ENCODE measurements around the gene OAS2.

OAS2 gene

GRCh38 chr12:112965643-112966042 is 12.7 kb upstream of the OAS2 start:
- ATAC-seq (ENCODE audit: low read depth) (no peak), DNase-seq (ENCODE audit: low spot score) (no peak)
- TF ChIP-seq CTCF (IDR thresholded peaks at IDR 0.05; ENCODE audit: poor library complexity, severe bottlenecking), result no peak
- no peak overlapping the region for H3K27ac ChIP-seq (ENCODE audit: poor library complexity, severe bottlenecking)
- no peaks in the 10 kb centered on the region for H3K9me3 ChIP-seq (ENCODE audit: severe bottlenecking)
- H3K4me1 ChIP-seq (ENCODE audit: insufficient read depth, poor library complexity, severe bottlenecking), result no peaks in the 10 kb centered on the region
- no peak overlapping the region for H3K4me3 ChIP-seq (ENCODE audit: severe bottlenecking)
- no peaks in the 10 kb centered on the region for H3K27me3 ChIP-seq (ENCODE audit: insufficient read depth, poor library complexity, severe bottlenecking)
- H3K36me3 ChIP-seq (ENCODE audit: low read depth), result peaks cover 24% of the 10 kb centered on the region

- Histone ChIP-seq H3K36me3 (ENCODE audit: low read depth) (peaks cover 12% of the 10 kb centered on the region), H3K4me1 (ENCODE audit: insufficient read depth, poor library complexity, severe bottlenecking) (no peaks in the 10 kb centered on the region), H3K4me3 (ENCODE audit: severe bottlenecking) (no peak overlapping the region), H3K9me3 (ENCODE audit: severe bottlenecking) (no peaks in the 10 kb centered on the region), H3K27me3 (ENCODE audit: insufficient read depth, poor library complexity, severe bottlenecking) (no peaks in the 10 kb centered on the region), H3K27ac (ENCODE audit: poor library complexity, severe bottlenecking) (no peak overlapping the region)
- no peak for ATAC-seq (ENCODE audit: low read depth)
- DNase-seq (ENCODE audit: low spot score), result no peak
- TF ChIP-seq CTCF (IDR thresholded peaks at IDR 0.05; ENCODE audit: poor library complexity, severe bottlenecking), result no peak
These were observed 11.0 kb upstream of the OAS2 start for GRCh38 chr12:112967306-112967705.

- Histone ChIP-seq H3K4me3 (ENCODE audit: severe bottlenecking) (no peak overlapping the region), H3K27ac (ENCODE audit: poor library complexity, severe bottlenecking) (no peak overlapping the region), H3K27me3 (ENCODE audit: insufficient read depth, poor library complexity, severe bottlenecking) (no peaks in the 10 kb centered on the region), H3K9me3 (ENCODE audit: severe bottlenecking) (no peaks in the 10 kb centered on the region), H3K4me1 (ENCODE audit: insufficient read depth, poor library complexity, severe bottlenecking) (no peaks in the 10 kb centered on the region), H3K36me3 (ENCODE audit: low read depth) (peaks cover 8% of the 10 kb centered on the region)
- ATAC-seq (ENCODE audit: low read depth) (no peak), DNase-seq (ENCODE audit: low spot score) (no peak)
- TF ChIP-seq CTCF (IDR thresholded peaks at IDR 0.05; ENCODE audit: poor library complexity, severe bottlenecking), result no peak
These were observed 10.5 kb upstream of the OAS2 start for GRCh38 chr12:112967858-112968257.

- no peak overlapping the region for H3K27ac ChIP-seq (ENCODE audit: poor library complexity, severe bottlenecking)
- no peaks in the 10 kb centered on the region for H3K4me1 ChIP-seq (ENCODE audit: insufficient read depth, poor library complexity, severe bottlenecking)
- no peak overlapping the region for H3K4me3 ChIP-seq (ENCODE audit: severe bottlenecking)
- DNase-seq (ENCODE audit: low spot score), result no peak
- H3K36me3 ChIP-seq (ENCODE audit: low read depth), result peaks cover 4% of the 10 kb centered on the region
- no peaks in the 10 kb centered on the region for H3K27me3 ChIP-seq (ENCODE audit: insufficient read depth, poor library complexity, severe bottlenecking)
- no peak for ATAC-seq (ENCODE audit: low read depth)
- TF ChIP-seq CTCF (IDR thresholded peaks at IDR 0.05; ENCODE audit: poor library complexity, severe bottlenecking), result no peak
- H3K9me3 ChIP-seq (ENCODE audit: severe bottlenecking), result no peaks in the 10 kb centered on the region
These were observed 8.6 kb upstream of the OAS2 start for GRCh38 chr12:112969547-112970306.

GRCh38 chr12:112970391-112970790 is 7.9 kb upstream of the OAS2 start:
- Histone ChIP-seq H3K4me1 (ENCODE audit: insufficient read depth, poor library complexity, severe bottlenecking) (no peaks in the 10 kb centered on the region), H3K27ac (ENCODE audit: poor library complexity, severe bottlenecking) (no peak overlapping the region), H3K4me3 (ENCODE audit: severe bottlenecking) (no peak overlapping the region), H3K9me3 (ENCODE audit: severe bottlenecking) (no peaks in the 10 kb centered on the region), H3K36me3 (ENCODE audit: low read depth) (no peaks in the 10 kb centered on the region; the same call in 1 of the 2 replicates), H3K27me3 (ENCODE audit: insufficient read depth, poor library complexity, severe bottlenecking) (no peaks in the 10 kb centered on the region)
- ATAC-seq (ENCODE audit: low read depth), result no peak
- DNase-seq (ENCODE audit: low spot score), result no peak
- TF ChIP-seq CTCF (IDR thresholded peaks at IDR 0.05; ENCODE audit: poor library complexity, severe bottlenecking), result no peak
